Medulla oblongata (tissue), 1 donor: Measurements from ENCODE around the gene CEP85.
"Not testable (repeated sequence)": the region's sequence is repeated elsewhere in the genome, so short reads cannot be mapped to it uniquely, and the experiment has no call there.

Source experiments
- DNase-seq: peaks from one replicate; pipeline ENCODE4 v3.0.0-alpha.2; 2015; ENCODE audit errors: extremely low spot score

CEP85 gene

DNA sequence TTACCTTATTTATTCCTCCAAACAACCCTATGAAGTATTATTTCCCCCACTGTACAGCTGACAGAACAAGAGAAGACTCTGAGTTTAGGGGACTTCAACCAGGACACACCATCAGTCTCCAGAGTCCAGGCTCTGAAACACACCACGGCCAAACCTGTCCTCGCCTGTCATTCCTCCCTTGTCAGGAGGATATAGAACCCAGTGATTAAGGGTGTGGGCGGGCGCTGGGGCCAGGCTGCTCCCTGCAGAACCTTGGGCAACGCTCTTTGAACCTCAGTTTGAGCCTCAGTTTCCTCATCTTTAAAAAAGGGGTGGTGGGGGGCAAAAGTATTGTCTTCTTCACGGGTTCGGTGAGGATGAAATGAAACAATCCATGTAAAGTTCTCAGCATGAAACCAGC is 9.4 kb upstream of the CEP85 start:
- no peak for DNase-seq

DNA sequence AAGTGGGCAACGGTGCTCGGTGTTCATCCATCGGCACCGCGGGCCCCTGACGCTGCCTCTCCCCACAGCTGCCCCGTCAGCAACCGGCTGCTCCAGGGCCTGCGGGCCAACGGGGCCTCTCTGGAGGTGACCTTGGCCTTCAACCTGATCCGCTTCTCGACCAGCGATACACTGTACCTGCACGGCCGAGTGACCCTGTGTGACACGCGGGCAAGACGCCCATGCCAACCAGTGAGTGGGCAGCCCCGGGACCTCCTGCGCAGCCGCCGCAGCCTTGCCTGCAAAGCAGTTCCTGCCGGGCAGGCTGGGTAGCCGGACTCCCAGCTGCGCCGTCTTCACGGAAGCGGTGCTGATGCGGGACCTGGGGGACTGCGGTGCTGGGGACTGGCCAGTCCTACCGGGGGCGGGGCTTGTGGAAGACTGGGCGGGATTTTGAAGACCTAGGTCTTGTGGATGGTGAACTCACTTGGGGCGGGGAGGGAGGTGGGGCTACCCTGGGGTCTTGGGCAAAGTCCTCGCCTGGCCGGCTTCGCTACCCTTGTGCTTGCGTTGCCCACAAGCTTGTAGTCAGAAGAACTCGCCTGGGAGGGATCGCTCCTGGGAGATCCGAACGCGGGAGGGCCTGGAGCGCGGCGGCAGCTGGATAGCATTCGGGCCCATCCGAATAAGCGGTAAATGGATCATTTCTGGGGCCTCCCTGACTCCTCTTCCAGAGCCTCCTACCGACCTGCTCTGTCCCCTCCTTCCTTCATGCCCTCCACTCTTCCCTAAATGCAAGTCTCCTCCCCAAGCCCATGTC is 8.8 kb upstream of the CEP85 start:
- peak; percentile 53 for DNase-seq

DNA sequence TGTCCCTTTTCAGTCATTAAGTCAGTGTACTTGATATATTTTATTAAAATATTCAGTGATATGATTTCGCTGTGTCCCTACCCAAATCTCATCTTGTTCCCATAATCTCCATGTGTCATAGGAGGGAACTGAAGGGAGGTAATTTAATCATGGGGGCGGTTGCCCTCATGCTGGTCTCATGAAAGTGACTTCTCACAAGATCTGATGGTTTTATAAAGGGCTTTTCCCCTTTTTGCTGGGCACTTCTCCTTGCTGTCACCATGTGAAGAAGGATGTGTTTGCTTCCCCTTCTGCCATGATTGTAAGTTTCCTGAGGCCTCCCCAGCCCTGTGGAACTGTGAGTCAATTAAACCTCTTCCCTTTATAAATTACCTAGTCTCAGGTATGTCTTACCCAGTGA is 3.3 kb upstream of the CEP85 start:
- DNase-seq, result not testable (repeated sequence)

DNA sequence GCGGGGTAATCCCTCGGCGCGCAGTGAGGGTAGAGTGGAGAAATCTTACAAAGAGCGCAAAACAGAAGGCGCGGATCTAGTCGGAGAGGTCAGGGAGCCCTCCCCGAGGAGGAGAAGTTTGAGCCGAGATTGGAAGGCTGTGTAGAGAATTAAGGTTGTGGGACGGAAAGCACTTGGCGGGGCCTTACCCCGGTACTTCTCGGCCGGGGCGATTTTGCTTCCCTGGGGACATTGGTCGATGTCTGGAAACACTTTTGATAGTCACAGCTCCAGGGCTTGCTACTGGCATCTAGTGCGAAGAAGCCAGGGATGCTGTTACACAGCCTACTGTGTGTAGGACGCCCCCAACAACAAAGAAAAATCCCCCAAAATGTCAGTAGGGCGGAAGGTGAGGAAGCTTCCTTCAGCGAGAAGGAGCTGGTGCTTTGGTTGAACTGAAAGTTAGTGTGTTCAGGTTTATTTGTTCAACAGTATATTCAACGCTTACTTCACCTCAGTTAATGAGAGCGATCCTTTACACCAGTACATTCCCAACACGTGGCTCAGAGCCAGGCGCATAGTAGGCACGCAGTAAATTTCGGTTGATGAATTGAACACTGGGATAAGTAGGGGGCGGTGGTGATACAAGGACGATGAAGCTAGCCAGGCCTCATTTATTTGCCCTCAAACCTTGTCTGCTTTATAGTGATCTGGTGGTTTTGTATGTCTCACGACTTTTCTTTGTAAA is 807 bp downstream of the CEP85 start:
- DNase-seq, result peak; percentile 33

DNA sequence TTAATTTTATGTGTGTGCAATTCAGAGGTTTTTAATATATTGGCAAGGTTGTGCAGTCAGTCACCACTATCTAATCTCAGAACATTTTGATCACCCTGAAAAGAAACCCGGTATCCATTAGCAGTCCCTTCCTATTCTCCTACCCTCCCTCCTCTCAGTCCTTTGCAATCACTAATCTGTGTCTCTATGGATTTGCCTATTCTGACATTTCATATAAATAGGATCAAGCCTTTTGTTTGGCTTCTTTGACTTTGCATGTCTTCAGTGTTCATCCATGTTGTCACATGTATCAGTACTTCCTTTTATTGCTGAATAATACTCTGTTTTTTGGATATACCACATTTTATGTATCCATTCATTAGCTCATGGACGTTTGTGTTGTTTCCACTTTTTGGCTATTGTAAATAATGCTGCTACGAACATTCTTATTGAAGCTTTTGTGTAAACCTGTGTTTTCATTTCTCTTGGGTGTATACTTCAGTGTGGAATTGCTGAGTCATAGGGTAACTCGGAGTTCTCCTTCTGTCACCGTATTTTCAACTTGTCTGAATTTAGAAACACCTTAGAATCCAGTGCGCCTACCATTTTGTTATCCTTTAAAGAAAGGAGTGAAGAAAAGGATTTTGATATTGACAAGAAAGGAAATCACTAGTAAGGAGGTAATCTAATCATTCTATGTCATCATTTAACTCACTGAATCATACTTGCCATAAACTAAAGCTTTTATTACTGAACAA is 3.4 kb downstream of the CEP85 start:
- no peak for DNase-seq

DNA sequence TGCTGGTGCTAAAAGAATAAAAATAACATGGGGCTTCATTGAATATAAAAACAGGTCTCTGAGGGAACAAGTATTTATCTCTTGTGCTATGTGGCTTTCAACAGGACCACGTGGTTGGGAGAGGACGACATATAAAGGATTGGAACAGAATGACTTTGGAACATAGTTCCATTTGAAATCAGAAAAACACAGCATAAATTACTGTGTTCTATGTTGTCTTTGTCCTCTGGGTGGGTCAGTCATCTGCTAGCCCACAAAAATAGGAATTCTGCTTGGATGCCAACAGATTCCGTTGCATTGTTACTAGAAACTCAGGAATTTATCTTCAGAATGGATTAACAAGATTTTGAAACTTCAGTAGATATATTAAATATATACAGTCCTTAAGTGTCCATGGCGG is 5.9 kb downstream of the CEP85 start:
- DNase-seq, result peak; percentile 49

DNA sequence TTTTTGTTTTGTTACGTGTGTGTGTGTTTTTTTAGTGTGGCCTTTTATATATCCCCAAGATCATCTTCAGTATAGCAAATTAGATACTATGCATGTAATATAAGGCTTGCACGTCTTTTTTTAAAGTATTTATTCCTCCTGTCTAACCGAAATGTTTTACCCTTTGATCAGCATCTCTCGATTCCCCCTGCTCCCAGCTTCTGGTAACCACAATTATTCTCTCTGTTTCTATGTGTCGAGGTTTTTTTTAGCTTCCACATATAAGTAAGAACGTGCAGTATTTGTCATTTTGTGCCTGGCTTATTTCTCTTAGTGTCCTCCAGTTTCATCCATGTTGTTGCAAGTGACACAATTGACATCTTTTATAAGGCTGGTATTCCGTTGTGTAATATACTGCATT is 18.7 kb downstream of the CEP85 start:
- DNase-seq, result no peak

DNA sequence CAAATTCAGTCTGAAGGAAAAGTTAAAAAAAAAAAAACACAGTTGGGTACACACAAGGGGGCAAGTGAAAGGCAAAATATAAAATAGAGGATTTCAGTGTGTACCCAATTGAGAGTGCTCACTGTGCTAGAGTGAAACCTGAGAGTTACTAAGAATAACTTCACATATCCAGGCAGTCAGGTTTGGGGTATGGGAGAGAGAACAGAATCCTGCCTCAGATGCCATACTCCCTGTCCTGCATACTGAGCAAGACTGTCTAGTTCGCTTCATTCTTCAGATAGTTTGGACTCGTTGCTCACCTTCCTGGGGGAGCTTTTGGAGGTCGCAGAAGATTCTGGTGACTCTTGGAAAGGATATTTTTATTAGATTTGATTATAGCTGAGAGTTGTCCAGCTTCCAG is 20.4 kb downstream of the CEP85 start:
- no peak for DNase-seq

DNA sequence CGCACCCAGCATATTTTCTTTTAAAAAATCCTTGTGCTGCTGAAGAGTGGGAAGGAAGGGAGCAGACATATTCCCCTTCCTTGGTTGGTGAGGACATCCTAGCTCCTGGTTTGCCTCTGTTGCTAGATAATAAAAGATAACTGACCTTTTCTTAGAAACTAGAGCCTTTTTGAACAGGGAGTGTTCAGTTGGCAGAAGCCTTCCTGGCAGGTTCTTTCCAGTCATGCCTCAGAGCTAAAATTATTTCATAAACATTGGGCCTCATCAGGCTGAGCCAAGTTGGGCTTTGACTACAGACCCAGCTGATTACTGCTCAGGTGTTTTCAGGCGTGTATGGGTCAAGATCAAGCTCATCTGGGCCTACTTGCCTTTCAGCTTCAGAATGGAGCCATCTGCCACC is 23.2 kb downstream of the CEP85 start:
- no peak for DNase-seq

DNA sequence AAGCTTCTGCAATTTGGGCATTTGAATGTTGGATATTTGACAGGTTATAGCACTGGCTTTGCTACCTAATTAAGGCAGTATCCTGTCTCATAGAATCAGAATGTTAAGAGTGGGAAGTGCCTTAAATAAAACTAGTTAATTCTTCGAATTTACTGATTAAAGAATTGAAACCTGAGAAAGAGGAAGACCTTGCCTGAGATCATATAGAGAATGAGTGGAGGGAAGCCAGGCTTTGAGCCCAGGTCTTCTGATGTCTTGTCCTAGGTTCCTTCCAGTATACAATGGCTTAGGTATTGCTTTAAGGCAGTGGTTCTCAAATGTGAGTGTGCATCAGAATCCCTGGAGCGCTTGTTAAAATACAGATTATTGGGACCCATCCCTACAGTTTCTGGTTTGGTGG is 25.0 kb downstream of the CEP85 start:
- DNase-seq, result no peak

DNA sequence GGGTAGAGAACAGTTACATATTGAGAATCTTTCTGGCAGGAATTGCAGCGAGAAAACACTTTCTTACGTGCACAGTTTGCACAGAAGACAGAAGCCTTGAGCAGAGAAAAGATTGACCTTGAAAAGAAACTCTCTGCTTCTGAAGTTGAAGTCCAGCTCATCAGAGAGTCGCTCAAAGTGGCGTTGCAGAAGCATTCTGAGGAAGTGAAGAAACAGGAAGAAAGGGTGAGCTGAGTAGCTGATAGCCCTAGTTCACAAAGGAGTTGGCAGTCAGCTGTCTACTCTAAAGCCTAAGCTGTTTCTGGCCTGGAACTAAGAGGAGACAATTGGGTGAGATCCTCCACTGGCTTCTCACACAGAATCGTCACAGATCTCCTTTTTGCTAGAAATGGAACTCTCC is 25.6 kb downstream of the CEP85 start:
- peak; percentile 60 for DNase-seq

DNA sequence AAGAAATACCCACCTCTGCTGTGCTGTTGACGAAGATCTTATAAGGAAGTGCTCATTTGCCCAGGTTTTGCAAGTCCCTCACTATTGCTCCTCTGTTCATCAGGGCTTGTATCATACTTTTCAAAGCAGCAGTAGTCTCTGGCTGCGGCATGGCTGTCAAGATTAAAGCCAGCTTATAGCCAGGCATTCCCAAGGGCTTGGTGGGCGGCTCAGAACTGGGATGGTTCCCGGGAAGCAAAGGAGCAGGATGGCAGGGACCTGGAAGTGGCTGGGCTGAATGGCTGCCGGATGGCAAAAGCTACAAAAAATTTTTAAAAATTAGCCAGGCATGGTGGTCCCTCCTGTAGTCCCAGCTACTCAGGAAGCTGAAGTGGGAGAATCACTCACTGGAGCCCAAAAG is 29.2 kb downstream of the CEP85 start:
- DNase-seq, result no peak

DNA sequence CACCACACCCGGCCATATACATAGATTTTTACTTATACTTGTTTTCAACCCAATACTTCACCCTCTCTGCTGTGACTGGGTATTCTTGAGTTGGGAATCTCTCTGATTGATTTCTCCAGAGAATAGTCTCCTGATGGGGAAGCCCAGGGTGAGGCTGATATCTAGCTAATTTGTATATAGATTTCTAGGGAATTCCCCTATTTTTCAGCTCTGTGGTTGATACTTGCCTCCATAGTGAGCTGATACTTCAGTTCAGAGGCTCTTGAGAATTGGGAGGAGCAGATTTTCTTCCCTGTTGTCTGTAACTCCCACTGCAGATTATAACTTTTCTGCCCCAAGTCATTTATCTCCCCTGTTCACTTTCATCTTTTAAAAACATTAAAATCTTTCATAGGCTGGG is 31.4 kb downstream of the CEP85 start:
- DNase-seq, result no peak

DNA sequence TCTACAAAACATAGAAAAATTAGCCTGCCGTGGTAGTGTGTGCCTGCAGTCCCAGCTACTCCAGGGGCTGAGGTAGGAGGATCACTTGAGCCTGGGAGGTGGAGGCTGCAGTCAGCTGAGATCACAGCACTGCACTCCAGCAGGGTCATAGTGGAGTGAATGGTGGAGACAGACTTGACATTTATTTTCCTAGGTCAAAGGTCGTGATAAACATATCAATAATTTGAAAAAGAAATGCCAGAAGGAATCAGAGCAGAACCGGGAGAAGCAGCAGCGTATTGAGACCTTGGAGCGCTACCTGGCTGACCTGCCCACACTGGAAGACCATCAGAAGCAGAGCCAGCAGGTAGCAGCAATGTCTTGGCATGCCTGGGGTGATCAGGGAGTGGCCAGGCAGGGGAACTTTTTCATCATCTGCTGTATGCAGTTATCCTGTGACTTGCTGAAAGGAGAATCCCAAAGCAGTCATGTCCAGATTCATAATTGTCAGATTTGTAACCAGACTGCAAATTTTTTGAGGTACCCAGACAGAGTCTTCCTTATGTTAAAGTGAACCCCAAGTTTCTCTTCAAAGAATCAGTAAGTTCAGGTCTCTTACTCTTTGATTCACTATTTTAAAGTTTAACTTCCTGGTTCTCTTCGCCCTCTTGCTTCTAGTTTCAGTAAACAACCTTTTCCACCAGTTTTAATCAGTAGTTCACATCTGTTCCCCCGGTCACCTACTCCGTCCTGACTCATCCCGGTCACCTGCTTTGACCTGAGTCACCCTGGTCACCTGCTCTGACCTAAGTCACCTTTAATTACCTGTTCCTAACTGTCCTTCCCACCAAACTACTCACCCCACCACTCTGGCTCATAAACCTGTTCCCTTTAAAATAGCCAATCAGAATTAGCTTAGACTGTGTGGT is 34.5 kb downstream of the CEP85 start:
- no peak for DNase-seq

DNA sequence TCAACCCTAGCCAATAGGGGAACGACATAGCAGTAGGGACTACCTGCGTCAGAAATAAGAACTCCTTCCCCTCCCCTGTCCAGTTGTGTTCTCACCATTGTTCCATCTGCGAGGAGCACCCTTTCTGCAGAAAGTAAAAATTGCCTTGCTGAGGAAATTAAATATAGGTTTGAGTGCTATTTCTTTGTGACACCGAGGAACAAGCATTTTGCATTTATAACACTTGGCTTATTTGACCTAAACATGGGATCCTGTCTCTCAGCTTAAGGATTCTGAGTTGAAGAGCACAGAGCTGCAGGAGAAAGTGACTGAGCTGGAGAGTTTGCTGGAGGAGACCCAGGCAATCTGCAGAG is 35.2 kb downstream of the CEP85 start:
- DNase-seq, result no peak

DNA sequence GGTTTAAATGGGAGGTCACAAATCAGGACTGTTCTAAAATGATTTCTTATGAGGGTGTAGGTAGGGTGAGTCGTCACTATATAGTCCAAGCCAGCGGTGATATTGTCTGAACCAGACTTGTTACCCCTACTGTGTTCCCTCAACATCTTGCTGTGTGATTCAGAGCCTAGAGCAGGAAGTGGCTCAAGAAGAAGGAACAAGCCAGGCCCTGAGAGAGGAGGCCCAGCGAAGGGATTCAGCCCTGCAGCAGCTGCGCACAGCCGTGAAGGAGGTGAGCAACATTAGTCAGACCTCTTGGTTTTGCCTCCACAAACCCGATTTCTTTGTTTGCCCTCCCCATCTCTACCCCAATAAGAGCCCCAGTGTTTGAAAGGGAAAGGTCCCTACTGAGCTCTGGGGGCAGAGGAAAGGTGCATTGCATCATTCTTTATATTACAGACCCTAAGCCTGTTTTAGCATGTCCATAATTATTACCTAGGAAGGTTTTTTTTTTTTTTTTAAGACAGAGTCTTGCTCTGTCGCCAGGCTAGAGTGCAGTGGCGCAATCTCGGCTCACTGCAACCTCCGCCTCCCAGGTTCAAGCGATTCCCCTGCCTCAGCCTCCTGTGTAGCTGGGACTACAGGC is 40.9 kb downstream of the CEP85 start:
- peak; percentile 35 for DNase-seq

DNA sequence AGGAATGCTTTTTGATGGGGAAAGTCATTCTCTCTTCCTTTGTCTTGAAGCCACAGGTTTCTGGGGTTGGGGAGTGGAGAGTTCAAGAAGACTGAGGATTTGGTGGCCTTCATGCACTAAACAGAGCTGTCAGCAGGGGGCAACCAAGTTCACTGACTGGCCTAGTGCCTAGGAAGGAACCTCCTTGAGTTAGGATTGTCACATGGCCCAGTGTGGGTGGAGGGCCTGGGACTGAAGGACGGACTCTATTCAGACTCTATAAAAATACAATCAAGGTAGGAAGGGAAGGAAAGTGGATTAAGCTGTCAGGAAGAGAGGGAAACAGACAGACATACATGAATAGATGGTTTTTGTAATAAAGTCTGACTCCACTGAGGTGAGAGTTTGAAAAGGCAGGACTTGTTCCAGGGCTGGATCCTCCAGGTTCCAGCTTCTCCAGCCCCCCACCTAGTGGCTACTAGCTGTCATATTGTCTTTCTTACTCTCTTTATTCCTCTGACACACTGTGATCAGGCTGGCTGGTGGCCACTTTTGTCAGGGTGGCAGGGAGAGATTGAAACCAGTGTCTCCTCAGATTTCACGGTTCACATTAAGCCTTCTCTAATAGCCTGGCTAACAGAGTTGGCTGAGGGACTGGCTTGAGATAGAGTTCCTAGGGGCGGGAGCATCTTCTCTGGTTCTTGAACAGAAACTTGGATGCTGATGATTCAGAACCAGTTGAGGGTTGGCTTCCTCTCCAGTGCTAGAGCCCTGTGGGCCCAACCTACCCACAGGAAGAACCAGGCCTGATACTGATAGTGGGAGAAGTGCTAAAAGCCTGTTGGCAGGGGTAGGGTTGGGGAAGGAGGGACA is 41.8 kb downstream of the CEP85 start:
- DNase-seq, result peak; percentile 96

DNA sequence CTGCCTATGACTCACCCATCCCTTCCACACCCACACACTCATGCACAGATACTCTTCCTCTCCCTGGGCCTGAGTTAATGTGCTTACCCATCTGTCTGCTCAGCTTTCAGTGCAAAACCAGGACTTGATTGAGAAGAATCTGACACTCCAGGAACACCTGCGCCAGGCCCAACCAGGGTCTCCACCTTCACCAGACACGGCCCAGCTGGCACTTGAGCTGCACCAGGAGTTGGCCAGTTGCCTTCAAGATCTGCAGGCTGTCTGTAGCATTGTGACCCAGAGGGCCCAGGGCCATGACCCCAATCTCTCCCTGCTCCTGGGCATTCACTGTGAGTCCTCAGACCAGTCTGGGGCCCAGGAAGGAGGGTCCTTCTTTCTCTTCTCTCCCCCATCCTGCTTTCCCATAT is 42.4 kb downstream of the CEP85 start:
- DNase-seq, result no peak

DNA sequence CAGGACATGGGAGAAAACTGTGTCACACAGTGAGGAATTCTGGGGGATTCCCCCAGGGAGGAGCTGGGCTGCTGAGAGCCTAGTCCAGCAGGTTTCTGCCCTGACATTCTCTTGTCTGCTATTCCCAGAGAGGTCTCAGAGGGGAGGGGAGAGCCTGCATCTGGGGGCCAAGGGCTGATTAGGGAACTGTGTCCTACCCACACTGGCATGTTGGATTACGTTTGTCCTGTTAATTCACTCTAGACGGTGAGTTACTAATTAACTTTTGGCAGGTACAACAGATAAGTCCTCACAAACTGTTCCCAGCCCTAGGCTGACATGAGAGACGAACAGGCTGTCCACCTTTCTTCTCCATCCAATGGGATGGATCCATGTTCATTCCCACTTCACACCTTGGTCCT is 43.3 kb downstream of the CEP85 start:
- DNase-seq, result no peak

DNA sequence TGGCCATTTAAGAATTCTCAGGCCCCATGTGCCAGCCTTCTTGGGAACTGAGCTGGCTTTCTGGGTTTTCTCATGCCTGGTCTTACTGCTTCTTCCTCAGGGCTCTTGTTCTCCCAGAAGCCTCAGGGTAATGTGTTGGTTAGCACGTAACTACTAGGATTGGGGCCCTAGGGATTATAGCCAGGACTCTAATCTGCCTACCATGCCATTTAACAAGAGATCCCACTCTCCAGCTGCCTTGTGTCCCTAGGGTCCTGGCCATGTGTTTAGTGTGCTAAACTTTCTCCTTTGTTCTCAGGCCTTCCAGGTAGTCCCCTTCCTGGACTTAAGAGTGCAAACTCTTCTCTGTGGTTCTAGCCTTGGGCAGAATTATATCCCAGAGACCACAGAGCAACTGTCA is 43.7 kb downstream of the CEP85 start:
- no peak for DNase-seq
